Activated CD8-positive, alpha-beta memory T cell treated with anti-CD3 and anti-CD28 coated beads for 36 hours (primary cell): ENCODE results near the gene BNIP3. TPM values are rescaled to one million over a fixed set of nuclear protein-coding genes. Genes with fewer than 3 reads are reported as not detected.

ENCODE experiments used
- CTCF ChIA-PET: fragments of 350-600 bp; sonication (Branson Sonifier 250); formaldehyde crosslinking; loops from one replicate; lab custom pipeline; 2021; ENCODE audit warnings: antibody characterized with exemption; lab: Charles Lee
- POLR2A ChIA-PET: fragments of 350-600 bp; sonication (Branson Sonifier 250); formaldehyde crosslinking; loops from one replicate; lab custom pipeline; 2021; ENCODE audit warnings: antibody characterized with exemption; lab: Charles Lee
- total RNA-seq, 2 experiments: library from RNA; stranded (reverse); gene quantifications; one replicate each; pipeline ENCODE4 v1.2.3, GENCODE V29; 2021

The BNIP3 gene, protein sequence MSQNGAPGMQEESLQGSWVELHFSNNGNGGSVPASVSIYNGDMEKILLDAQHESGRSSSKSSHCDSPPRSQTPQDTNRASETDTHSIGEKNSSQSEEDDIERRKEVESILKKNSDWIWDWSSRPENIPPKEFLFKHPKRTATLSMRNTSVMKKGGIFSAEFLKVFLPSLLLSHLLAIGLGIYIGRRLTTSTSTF
- 100 to 1,000 TPM; 120 to 121 TPM for total RNA-seq

DNA sequence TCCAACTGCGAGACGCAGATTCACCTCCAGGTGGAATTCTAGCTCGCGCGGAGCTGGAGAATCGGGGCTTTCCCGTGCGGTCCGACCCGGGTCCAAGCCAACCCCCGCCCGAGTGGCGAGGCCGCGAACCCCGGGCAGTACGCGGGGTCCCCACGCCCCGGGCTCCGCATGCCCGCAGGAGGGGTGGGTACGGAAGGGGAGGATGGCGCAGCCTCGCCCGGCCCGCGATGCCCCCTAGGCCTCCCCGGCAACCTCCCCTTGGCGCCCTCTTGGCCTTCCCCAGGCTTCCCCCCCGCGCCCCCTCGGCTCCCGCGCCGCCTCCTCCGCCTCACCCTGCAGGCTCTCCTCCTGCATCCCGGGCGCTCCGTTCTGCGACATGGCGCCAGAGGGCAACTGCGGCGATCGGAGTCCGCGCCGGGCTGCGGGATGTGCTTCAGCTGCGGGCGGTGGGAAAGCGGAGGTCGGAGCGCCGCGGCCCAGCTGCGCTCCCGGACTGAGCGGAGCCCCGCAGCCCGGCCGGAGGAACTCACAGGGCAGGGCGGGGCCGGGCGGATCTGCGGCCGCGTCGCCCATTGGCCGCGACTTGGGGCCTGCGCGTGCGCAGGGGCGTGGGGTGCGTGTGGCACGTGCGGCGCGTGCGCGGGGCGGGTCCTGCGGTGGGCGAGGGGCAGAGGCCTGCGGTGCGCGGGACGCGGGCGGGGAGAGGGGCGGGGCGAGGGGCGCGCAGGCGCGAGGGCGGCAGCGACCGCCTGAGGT, at the start of gene BNIP3:
Gene BNIP3 (minus strand): TSS at position 495 of the 756 bp plus-strand sequence. CDS start 117 bp downstream, at position 378.
- ChIA-PET POLR2A (interaction anchor here (1.1 to 2.2 kb wide), 3 partner anchors 9 to 81 kb away, joined by 5 to 12 read pairs (median 9); partner anchors contain the start of gene PPP2R2D), CTCF (interaction anchor here (0.6 to 0.9 kb wide), 2 partner anchors 17 to 90 kb away, joined by 3 read pairs; no protein-coding TSS in a partner anchor)

DNA sequence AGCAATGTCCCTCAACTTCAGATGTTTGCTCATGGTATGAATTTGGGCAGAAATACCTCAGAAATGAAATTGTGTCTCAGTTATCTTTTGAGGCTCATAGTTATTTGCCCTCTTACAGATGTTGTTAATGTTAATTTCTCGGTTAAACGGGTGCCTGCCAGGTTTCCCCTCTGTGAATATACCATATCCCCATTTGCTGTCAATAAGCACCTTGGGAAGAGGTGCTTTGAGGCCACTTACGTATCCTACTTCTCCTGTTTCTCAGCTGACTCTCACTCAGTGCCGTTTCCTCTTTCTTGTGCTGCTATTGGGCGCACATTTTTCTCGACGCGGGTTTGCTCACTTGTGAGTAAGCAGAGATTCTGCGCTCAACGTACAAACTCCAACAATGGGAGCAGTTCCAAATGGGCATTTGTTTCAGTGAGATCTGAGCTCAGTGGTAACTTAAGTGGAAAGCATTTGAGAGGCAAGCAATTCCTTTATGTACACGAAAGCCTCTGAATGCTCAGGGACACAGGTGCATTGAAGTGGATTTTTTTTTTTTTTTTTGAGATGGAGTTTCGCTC, 49.3 kb upstream of the BNIP3 start:
- ChIA-PET CTCF (no interaction called here), POLR2A (no interaction called here)

DNA sequence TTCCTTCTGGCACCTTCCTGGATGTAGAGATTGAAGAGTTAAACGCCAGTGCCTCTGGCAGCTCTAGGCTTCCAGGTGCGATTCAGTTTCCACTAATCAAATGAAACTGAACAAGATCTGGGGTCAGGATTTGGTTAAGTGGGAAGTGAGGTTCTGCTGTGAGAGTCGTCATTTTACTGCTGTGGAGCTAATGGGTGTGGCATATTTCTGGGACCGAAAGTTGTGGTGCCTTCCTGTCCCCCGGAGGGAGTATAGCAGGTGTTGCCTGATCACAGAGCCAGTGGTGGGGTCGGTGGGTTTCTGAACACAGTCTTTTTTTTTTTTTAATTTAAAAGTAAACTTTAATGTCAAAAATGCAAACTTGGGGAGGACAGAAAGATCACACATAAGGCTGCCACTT, 47.0 kb upstream of the BNIP3 start:
- ChIA-PET CTCF (no interaction called here), POLR2A (no interaction called here)

DNA sequence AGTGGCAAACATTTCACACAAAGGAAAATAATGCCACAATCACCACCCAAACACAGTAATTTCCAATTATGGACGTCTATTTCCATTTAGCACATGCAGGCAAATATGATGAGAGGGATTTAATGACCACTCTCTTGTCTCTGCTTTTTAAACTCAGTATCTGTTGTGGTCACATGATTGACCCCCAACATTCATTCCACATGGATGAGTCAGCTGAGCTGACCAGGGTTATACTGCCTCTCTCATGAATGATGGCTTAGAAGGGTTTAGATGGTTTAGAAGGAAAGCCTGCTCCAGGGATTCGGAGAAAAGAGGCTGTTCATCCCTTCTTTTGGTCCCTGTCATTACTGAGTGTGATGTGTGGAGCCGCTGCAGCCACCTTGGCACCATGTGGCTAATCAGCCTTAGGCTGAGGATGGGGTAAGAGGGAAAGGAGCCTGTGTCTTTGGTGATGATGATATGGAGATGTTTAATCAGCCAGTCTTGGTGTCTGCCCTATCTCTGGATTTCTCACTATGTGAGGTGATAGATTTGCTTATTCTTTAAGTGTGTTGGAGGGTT, 45.8 kb upstream of the BNIP3 start:
- ChIA-PET CTCF (no interaction called here), POLR2A (no interaction called here)

DNA sequence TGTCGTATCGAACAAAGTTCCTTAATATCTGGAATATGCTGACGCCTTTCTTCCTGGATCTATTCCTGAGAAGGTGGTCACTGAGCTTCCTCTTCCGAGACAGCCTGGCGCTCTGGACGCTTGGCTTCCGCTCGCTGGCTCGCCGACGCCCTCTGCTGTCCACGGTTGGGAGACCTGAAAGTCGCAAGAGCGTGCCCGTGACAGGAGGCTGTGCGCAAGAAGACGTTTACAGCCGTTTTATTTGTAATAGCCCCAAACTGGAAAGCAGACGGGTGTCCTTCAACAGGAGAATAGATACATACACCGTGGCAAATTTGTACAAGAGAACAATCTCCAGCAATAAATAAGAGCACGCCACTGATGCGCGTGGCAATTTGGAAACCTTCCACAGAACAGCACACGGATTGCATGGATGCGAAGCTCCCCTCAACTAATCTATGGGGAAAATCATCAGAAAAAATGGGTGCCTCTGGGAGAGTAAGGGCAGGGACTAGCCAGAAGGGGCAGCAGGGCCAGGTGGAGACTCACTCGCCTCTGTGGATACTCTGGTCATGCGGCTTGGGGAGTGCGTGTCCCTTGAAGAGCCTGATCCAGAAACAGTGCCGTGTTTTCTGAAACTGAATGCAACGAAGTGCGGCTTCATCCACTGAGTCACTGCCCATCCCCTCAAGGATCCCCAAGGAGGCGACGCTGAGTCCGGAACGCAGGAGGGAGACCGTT, 41.5 kb upstream of the BNIP3 start:
- POLR2A ChIA-PET, result interaction anchor here (0.9 kb wide), 1 partner anchor 138 kb away, joined by 3 read pairs; no protein-coding TSS in a partner anchor

DNA sequence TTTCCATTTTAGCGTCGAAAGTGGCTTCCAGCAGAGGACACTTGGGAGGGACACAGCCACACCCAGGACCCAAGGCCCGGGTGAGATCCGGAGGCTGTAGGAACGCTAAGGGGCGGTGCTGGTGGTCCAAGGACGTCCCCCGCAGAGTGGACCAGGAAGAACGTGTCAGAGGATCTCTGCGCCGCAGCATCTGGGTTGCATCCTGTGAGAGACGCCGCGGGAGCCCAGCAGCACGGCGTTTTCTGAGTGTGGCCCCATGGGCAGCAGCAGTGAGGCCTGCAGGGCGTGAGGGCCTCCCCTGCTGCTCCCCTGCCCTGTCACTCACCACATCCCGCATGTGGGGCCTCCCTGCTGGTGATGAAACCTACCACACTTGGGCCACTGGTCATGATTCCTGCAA, 40.5 kb upstream of the BNIP3 start:
- POLR2A ChIA-PET, result no interaction called here
- CTCF ChIA-PET, result interaction anchor here (0.7 to 1.9 kb wide), 11 partner anchors 8 to 161 kb away, joined by 3 to 29 read pairs (median 5); no protein-coding TSS in a partner anchor

More for the DNA sequence above, 41.5 kb upstream of the BNIP3 start:
- CTCF ChIA-PET, result interaction anchor here (0.6 to 1.9 kb wide), 20 partner anchors 9 to 163 kb away, joined by 3 to 29 read pairs (median 4); no protein-coding TSS in a partner anchor

DNA sequence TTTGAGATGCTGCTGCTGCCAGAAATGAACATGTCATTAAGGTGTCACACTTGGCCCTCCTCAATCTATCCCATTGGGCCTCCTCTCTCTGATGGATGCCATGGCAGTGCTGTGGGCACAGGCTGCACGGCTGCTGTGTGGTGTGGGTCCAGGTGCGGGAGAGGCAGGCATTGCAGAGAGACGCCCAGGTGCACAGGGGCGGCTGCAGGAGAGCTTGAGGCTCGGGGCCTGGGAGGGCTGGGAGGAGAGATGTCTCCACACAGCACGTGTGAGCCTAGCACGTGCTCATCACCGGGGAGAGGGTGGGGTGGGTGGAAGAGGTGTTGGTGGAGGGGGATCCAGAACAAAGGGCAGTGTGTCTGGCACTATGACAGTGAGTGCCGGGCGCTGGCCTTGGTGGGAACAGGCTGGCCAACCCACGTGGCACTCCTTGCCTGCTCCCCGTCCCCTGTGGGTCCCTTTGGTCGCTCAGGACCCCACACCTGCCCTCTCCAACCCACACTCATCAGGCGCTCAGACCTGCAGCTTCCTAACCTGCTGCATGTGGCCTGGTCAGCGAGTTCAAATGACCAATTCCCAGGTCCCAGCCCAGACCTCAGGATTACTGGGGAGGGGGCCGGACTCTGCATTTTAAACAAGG, 39.9 kb upstream of the BNIP3 start:
- ChIA-PET CTCF (no interaction called here), POLR2A (no interaction called here)

DNA sequence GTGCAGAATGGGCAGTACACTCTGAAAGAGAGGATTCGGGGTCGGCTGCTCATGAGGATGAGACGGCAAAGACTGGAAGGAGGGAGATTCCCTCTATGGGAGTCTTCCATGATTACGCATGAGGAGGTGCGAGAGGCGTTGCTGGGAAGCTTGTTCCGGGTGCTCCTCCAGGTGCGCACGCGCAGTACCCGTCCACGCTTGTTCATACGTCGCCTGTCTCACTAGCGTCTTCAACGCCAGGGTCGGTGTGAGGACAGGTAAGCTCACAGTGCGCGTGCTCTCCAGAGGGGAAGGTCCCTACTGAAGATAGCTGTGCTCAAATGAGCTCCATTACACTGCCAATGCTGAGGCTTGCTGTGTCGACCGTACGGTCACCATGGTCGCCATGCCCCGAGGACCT, 39.3 kb upstream of the BNIP3 start:
- CTCF ChIA-PET, result no interaction called here

DNA sequence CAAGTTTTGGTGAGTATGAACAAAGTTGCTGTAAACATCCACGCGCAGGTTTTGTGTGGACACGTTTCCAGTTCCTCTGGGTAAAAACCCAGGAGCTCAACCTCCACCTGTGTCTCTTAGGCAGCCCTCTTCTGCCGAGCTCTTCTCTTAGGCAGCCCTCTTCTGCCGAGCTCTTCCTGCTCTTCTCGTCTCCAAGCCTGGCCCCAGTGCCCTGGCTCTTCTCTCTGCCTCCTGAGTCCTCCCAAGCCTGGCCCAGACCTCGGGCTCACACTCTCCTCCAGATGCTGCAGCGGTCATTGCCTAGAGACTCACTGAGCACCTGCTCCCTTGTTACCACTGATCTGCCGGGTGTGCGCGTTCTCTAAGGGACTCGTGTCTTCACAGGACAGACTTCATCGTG, 38.7 kb upstream of the BNIP3 start:
- POLR2A ChIA-PET, result no interaction called here
- CTCF ChIA-PET, result interaction anchor here (1.1 kb wide), 1 partner anchor 135 kb away, joined by 5 read pairs; no protein-coding TSS in a partner anchor

More for the DNA sequence above, 39.3 kb upstream of the BNIP3 start:
- POLR2A ChIA-PET, result no interaction called here

DNA sequence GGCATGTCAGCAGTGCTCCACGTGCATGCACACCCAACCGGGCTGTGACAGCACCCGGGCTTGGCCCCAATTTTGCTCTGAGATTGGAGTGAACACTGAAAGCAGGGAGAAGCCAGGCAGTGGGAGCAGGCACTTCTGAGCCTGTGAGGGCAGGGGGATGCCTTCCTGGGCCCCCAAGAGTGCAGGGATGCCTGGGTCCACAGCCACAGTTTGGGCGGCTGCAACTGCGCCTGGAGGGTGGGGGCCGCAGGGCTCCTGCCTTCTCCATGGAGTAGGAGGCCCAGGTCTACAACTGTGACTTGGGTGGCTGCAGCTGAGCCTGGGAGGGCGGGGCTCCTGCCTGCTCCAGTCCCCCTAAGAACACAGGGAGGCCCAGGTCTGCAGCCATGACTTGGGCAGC, 37.6 kb upstream of the BNIP3 start:
- CTCF ChIA-PET, result interaction anchor here (1.1 kb wide), 1 partner anchor 134 kb away, joined by 5 read pairs; no protein-coding TSS in a partner anchor
- POLR2A ChIA-PET, result no interaction called here

DNA sequence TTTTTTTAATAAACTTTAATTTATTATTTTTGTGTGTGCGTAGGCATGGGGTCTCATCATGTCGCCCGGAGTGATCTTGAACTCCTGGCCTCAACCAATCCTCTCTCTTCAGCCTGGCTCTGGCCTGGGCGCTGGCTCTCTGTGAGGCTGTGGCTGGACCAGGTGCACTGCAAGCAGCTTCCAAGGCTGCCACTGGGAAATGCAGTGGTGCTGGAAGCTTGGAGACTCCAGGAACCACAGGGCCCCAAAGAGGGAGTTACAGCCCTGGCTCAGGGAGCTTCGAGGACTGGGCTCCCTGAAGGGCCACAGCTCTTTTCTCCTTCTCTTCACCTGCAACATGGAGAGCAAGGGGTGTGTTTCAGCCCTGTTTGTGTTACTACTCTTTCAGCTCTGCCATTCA, 36.7 kb upstream of the BNIP3 start:
- ChIA-PET CTCF (interaction anchor here (1.3 kb wide), 1 partner anchor 133 kb away, joined by 3 read pairs; no protein-coding TSS in a partner anchor), POLR2A (interaction anchor here (0.5 kb wide), 1 partner anchor 94 kb away, joined by 5 read pairs; no protein-coding TSS in a partner anchor)

DNA sequence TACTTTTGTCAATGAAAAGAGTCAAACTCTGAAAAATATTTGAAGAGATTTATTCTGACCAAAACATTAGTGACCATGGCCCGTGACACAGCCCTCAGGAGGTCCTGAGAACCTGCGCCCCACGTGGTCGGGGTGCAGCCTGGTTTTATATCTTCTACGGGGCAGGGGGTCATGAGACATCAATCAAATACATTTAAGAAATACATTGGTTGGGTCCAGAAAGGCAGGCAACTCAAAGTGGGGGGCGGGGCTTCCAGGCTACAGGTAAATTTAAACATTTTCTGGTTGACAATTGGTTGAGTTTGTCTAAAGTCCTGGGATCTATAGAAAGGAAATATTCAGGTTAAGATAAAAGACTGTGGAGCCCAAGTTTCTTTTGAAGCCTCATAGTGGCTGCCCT, 34.8 kb upstream of the BNIP3 start:
- POLR2A ChIA-PET, result no interaction called here
- CTCF ChIA-PET, result no interaction called here

DNA sequence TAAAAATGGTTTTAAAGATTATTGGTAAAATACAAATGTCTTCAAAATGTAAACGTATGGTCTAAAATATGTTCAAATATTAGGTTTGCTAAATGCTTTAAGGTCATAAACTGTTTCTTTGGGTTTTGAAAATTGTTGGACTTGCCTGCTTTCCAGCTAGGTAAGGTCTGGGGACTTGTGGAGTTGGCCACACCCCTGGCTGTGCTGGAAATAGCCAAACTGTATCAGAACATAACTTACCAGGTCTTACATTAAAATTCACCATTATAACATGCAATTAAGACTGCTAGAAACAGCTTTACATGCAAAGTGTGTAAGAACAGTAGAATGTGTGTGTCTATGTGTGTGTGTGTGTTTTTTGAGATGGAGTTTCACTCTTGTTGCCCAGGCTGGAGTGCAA, 29.7 kb upstream of the BNIP3 start:
- ChIA-PET POLR2A (no interaction called here), CTCF (interaction anchor here (1.3 kb wide), 1 partner anchor 126 kb away, joined by 4 read pairs; no protein-coding TSS in a partner anchor)

DNA sequence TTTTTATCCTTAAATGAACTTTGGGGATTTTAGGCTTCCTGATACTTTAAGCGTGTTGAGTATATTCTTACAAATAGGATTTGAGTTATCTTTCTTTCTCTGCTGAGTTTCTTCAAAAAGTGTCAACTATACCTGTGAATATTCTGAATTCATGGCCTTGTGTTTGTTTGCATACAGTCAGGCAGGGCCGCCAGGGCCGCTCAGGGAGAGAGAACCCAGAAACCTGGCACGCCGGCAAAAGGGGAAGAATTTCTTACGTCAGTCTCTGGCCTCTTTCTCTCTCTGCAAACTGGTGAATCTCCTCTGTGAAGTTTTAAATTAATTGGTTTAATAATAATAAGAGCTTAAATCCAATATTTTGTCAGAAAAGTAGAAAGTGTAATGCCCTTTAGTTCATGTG, 29.3 kb upstream of the BNIP3 start:
- POLR2A ChIA-PET, result no interaction called here
- CTCF ChIA-PET, result interaction anchor here (1.3 kb wide), 1 partner anchor 125 kb away, joined by 4 read pairs; no protein-coding TSS in a partner anchor

DNA sequence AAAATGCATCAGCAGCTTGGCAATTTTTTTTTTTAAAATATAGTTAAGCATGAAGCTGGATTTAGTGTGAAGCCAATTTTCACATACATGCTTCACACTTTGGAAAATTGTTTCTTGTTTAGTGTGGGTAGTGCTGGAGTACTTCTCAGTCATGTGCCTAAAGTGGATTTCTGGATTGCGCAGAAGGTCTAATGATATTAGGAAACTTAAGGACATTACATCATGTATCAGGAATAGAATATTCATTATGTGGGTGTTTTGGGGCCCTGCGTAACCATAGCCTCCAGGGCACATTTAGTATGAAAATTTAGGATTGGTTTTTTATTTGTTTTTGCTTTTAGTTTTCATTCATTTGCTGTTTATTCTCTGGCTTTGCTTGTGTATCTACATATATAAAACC, 28.8 kb upstream of the BNIP3 start:
- ChIA-PET POLR2A (no interaction called here), CTCF (interaction anchor here (1.3 kb wide), 1 partner anchor 125 kb away, joined by 4 read pairs; no protein-coding TSS in a partner anchor)

DNA sequence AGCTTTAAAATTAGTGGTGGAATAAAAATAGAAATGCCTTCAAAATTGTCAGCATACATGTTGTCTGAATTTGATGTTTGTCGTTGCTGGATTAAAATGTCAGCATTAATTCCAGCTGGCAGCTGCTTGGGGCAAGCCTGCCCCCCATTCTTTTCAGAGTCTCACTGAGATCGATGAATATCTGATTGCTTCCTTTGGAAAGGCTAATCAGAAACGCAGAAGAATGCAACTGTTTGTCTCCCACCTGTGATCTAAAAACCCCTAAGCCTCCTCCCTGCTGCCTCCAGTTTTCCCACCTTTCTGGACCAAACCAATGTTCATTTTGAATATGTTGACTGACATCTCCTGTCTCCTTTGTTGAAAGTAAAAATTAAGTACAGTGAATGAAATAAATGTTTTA, 27.9 kb upstream of the BNIP3 start:
- POLR2A ChIA-PET, result no interaction called here
- CTCF ChIA-PET, result no interaction called here

DNA sequence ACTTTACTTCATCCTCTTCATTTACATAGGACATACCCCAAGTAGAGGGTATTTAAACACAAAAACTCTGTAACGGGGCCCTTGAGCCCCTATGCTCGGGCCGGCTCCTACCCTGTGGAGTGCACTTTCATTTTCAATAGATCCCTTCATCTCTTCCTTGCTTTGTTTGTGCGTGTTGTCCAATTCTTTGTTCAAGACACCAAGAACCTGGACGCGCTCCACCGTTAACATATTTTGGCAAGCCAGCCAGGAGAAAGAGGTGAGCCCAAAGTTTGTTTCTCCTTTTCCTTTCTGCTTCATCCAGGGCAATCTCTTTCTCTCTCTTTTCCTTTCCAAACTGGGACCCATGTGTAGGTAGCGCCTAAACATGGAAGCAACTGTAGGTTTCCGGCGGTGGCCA, 26.0 kb upstream of the BNIP3 start:
- ChIA-PET CTCF (no interaction called here), POLR2A (no interaction called here)

DNA sequence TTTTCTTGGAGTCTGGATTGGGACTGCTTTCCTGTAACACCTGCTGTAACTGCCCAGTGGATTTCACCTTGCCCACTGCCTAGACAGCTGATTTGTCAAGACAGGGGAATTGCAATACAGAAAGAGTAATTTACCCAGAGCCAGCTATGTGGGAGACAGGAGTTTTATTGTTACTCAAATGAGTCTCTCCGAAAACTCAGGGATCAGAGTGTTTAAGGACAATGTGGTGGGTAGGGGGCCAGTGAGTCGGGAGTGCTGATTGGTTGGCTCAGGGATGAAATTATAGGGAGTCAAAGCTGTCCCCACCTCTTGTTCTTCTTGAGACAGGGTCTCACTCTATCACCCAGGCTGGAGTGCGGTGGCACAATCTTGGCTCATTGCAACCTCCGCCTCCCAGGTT, 25.2 kb upstream of the BNIP3 start:
- ChIA-PET POLR2A (no interaction called here), CTCF (no interaction called here)
